ENCODE measurements around the gene VEGFC.

DNA sequence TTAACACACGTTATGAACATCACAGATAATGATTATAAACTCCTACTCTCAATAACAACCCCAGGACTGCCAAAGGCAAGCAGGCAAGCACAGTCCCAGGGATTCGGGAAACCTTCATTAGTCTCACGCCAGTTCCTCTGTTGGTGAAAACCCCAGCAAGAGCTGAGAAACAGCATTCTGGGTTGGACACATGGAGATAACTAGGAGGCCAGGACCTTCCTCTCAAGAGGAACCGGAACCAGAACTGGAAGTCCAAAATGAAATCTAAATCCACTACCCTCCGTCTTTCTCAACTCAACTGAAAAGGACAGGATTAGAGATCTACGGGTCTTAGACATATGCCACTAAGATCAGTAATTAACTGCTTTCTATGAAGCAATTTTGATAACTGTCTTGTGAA is 3.8 kb downstream of the VEGFC start:
- TF ChIP-seq EZH2phosphoT487 (IDR thresholded peaks at IDR 0.05; ENCODE audit: borderline replicate concordance) (no peak), ZNF274 (IDR thresholded peaks at IDR 0.05; ENCODE audit: low read depth, low read length) (no peak), SRF (IDR thresholded peaks at IDR 0.05; ENCODE audit: low read depth) (no peak), YY1 (IDR thresholded peaks at IDR 0.05; ENCODE audit: extremely low read depth, insufficient replicate concordance, low read depth, low read length) (no peak), POLR2A (IDR thresholded peaks at IDR 0.05; ENCODE audit: borderline replicate concordance, extremely low read depth, insufficient read depth, insufficient read length) (no peak), SP1 (IDR thresholded peaks at IDR 0.05; ENCODE audit: low read depth) (no peak), POLR2AphosphoS5 (IDR thresholded peaks at IDR 0.05; ENCODE audit: low read depth, low read length) (no peak), SIN3A (IDR thresholded peaks at IDR 0.05; ENCODE audit: low read depth) (no peak), FOSL1 (IDR thresholded peaks at IDR 0.05; ENCODE audit: low read depth) (no peak)
- TF ChIP-seq, protein P1, sequence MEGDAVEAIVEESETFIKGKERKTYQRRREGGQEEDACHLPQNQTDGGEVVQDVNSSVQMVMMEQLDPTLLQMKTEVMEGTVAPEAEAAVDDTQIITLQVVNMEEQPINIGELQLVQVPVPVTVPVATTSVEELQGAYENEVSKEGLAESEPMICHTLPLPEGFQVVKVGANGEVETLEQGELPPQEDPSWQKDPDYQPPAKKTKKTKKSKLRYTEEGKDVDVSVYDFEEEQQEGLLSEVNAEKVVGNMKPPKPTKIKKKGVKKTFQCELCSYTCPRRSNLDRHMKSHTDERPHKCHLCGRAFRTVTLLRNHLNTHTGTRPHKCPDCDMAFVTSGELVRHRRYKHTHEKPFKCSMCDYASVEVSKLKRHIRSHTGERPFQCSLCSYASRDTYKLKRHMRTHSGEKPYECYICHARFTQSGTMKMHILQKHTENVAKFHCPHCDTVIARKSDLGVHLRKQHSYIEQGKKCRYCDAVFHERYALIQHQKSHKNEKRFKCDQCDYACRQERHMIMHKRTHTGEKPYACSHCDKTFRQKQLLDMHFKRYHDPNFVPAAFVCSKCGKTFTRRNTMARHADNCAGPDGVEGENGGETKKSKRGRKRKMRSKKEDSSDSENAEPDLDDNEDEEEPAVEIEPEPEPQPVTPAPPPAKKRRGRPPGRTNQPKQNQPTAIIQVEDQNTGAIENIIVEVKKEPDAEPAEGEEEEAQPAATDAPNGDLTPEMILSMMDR (IDR thresholded peaks at IDR 0.05 in 2 of 3, conservative IDR thresholded peaks at IDR 0.05 in 1 of 3; ENCODE audit: borderline replicate concordance in 1 of 3, insufficient read depth in 1 of 3, low read depth in 2 of 3, low read length in 2 of 3), result no peak
- TF ChIP-seq, protein P2, sequence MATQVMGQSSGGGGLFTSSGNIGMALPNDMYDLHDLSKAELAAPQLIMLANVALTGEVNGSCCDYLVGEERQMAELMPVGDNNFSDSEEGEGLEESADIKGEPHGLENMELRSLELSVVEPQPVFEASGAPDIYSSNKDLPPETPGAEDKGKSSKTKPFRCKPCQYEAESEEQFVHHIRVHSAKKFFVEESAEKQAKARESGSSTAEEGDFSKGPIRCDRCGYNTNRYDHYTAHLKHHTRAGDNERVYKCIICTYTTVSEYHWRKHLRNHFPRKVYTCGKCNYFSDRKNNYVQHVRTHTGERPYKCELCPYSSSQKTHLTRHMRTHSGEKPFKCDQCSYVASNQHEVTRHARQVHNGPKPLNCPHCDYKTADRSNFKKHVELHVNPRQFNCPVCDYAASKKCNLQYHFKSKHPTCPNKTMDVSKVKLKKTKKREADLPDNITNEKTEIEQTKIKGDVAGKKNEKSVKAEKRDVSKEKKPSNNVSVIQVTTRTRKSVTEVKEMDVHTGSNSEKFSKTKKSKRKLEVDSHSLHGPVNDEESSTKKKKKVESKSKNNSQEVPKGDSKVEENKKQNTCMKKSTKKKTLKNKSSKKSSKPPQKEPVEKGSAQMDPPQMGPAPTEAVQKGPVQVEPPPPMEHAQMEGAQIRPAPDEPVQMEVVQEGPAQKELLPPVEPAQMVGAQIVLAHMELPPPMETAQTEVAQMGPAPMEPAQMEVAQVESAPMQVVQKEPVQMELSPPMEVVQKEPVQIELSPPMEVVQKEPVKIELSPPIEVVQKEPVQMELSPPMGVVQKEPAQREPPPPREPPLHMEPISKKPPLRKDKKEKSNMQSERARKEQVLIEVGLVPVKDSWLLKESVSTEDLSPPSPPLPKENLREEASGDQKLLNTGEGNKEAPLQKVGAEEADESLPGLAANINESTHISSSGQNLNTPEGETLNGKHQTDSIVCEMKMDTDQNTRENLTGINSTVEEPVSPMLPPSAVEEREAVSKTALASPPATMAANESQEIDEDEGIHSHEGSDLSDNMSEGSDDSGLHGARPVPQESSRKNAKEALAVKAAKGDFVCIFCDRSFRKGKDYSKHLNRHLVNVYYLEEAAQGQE (IDR thresholded peaks at IDR 0.05; ENCODE audit: low read depth), result no peak
- TF ChIP-seq, protein P3, sequence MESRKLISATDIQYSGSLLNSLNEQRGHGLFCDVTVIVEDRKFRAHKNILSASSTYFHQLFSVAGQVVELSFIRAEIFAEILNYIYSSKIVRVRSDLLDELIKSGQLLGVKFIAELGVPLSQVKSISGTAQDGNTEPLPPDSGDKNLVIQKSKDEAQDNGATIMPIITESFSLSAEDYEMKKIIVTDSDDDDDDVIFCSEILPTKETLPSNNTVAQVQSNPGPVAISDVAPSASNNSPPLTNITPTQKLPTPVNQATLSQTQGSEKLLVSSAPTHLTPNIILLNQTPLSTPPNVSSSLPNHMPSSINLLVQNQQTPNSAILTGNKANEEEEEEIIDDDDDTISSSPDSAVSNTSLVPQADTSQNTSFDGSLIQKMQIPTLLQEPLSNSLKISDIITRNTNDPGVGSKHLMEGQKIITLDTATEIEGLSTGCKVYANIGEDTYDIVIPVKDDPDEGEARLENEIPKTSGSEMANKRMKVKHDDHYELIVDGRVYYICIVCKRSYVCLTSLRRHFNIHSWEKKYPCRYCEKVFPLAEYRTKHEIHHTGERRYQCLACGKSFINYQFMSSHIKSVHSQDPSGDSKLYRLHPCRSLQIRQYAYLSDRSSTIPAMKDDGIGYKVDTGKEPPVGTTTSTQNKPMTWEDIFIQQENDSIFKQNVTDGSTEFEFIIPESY (IDR thresholded peaks at IDR 0.05; ENCODE audit: extremely low read depth, insufficient replicate concordance, low read length), result no peak

Measured in HCT116 (cell line).